Smooth muscle cell (in vitro differentiated cells): ENCODE results near the gene BTAF1. TPM values are rescaled to one million over a fixed set of nuclear protein-coding genes. Genes with fewer than 3 reads are reported as not detected.

Experiments
- DNase-seq: peaks from one replicate; lab custom pipeline; 2025; ENCODE audit not compliant: unreplicated experiment; lab: John Stamatoyannopoulos, UW
- H2AFZ ChIP-seq: fragments of 200-600 bp; sonication (generic); 2 replicates; pipeline ENCODE4 v1.6.0; 2016; ENCODE audit warnings: antibody characterized with exemption, low read depth, mild to moderate bottlenecking
- H3F3A ChIP-seq: fragments of 200-600 bp; sonication (generic); 2 replicates; pipeline ENCODE4 v1.6.0; 2017; ENCODE audit warnings: antibody characterized with exemption, low read depth
- H3K27ac ChIP-seq: fragments of 200-600 bp; sonication (generic); 2 replicates; pipeline ENCODE4 v1.5.1; 2016; ENCODE audit warnings: low read depth, mild to moderate bottlenecking
- H3K27me3 ChIP-seq: fragments of 200-600 bp; sonication (generic); 2 replicates; pipeline ENCODE4 v1.6.1; 2016; ENCODE audit warnings: low read depth, mild to moderate bottlenecking
- H3K36me3 ChIP-seq: fragments of 200-600 bp; sonication (generic); 2 replicates; pipeline ENCODE4 v1.5.1; 2016; ENCODE audit warnings: low read depth
- H3K4me1 ChIP-seq: fragments of 200-600 bp; sonication (generic); 2 replicates; pipeline ENCODE4 v1.5.1; 2016; ENCODE audit warnings: low read depth
- H3K4me2 ChIP-seq: fragments of 200-600 bp; sonication (generic); 2 replicates; pipeline ENCODE4 v1.6.0; 2016; ENCODE audit warnings: mild to moderate bottlenecking
- H3K4me3 ChIP-seq: fragments of 200-600 bp; sonication (generic); 2 replicates; pipeline ENCODE4 v1.5.1; 2016; ENCODE audit warnings: mild to moderate bottlenecking
- H3K79me2 ChIP-seq: fragments of 200-600 bp; sonication (generic); 2 replicates; pipeline ENCODE4 v1.6.0; 2016; ENCODE audit warnings: low read depth, mild to moderate bottlenecking
- H3K9ac ChIP-seq: fragments of 200-600 bp; sonication (generic); 2 replicates; pipeline ENCODE4 v1.6.0; 2016; ENCODE audit warnings: low read depth
- H3K9me3 ChIP-seq: fragments of 200-600 bp; sonication (generic); replicated peaks from 2 replicates; pipeline ENCODE4 v1.5.1; 2016; ENCODE audit warnings: low read depth
- H4K20me1 ChIP-seq: fragments of 200-600 bp; sonication (generic); 2 replicates; pipeline ENCODE4 v1.6.0; 2016; ENCODE audit warnings: low read depth
- CTCF ChIP-seq: fragments of 200-600 bp; sonication (generic); IDR thresholded peaks from 2 replicates; pipeline ENCODE4 v1.5.1; 2017; ENCODE audit warnings: borderline replicate concordance, mild to moderate bottlenecking, antibody characterized with exemption; ENCODE audit not compliant: insufficient read depth, poor library complexity, severe bottlenecking
- WGBS: methylation state at CpG from one replicate; pipeline ENCODE4 v1.1.7; 2016; ENCODE audit warnings: low lambda C conversion rate; 5-methylcytosine and 5-hydroxymethylcytosine counted together
- polyA plus RNA-seq: library from polyadenylated mRNA; unstranded; fragments of >200 nt; fragmentation: Nextera tagmentation; extraction: Ambion mirVana; gene quantifications from 2 replicates; pipeline ENCODE4 v1.2.1, GENCODE V29; 2016
- total RNA-seq: library from RNA; depleted of rRNA; stranded (reverse); fragments of >200 nt; gene quantifications from 2 replicates; pipeline ENCODE4 v1.2.3, GENCODE V29; 2014

The BTAF1 gene
- total and polyA plus RNA-seq, 2 experiments from 2014 or later: 13.2 to 47.3 TPM

- Histone ChIP-seq H3K27ac (no peak overlapping the region), H4K20me1 (peaks cover 10% of the 10 kb centered on the region), H3K79me2 (no peaks in the 10 kb centered on the region), H3K4me2 (no peak overlapping the region), H3K9me3 (no peaks in the 10 kb centered on the region), H3F3A (no peaks in the 10 kb centered on the region), H3K4me3 (no peak overlapping the region), H3K27me3 (no peaks in the 10 kb centered on the region), H3K36me3 (peaks cover 13% of the 10 kb centered on the region), H2AFZ (no peak overlapping the region), H3K9ac (no peak overlapping the region), H3K4me1 (no peaks in the 10 kb centered on the region)
- no peak for TF ChIP-seq CTCF
- 96% methylated on average over 1 of the region's 1 CpG for WGBS
- DNase-seq: no peak
Observed at GRCh38 chr10:92005978-92006377, 82.4 kb downstream of the BTAF1 start.

- no peak for TF ChIP-seq CTCF
- no peaks in the 10 kb centered on the region for H3K27me3 ChIP-seq
- H3K4me1 ChIP-seq: no peaks in the 10 kb centered on the region
- no peak overlapping the region for H3K9ac ChIP-seq
- H3K79me2 ChIP-seq: no peaks in the 10 kb centered on the region
- H3K4me3 ChIP-seq: no peak overlapping the region
- 89% methylated on average over 1 of the region's 1 CpG for WGBS
- H3K4me2 ChIP-seq: no peak overlapping the region
- H3K27ac ChIP-seq: no peak overlapping the region
- DNase-seq: no peak
- H3K36me3 ChIP-seq: peaks cover 6% of the 10 kb centered on the region
- H2AFZ ChIP-seq: no peak overlapping the region
- no peaks in the 10 kb centered on the region for H3F3A ChIP-seq
- H4K20me1 ChIP-seq: peaks cover 10% of the 10 kb centered on the region
- no peaks in the 10 kb centered on the region for H3K9me3 ChIP-seq
Observed at GRCh38 chr10:92009445-92009844, 85.9 kb downstream of the BTAF1 start.

GRCh38 chr10:92010047-92010735 is 86.6 kb downstream of the BTAF1 start:
- Histone ChIP-seq H3F3A (no peaks in the 10 kb centered on the region), H4K20me1 (peaks cover 9% of the 10 kb centered on the region), H3K79me2 (no peaks in the 10 kb centered on the region), H3K27ac (no peak overlapping the region), H3K9me3 (no peaks in the 10 kb centered on the region), H3K36me3 (peaks cover 7% of the 10 kb centered on the region), H2AFZ (no peak overlapping the region), H3K9ac (no peak overlapping the region), H3K4me3 (no peak overlapping the region), H3K27me3 (no peaks in the 10 kb centered on the region), H3K4me2 (no peak overlapping the region), H3K4me1 (no peaks in the 10 kb centered on the region)
- no peak for TF ChIP-seq CTCF
- DNase-seq: no peak
